Lung (tissue), 12 donors: ENCODE measurements around the gene TAF1D. TPM values are rescaled to one million over a fixed set of nuclear protein-coding genes. Genes with fewer than 3 reads are reported as not detected.

ENCODE experiments used
- ATAC-seq: fragments of 200-7000 bp; cut with Tn5 transposase; one replicate; pipeline ENCODE4 v1.9.1; 2020; ENCODE audit warnings: moderate number of reproducible peaks; ENCODE audit not compliant: insufficient read depth, low FRiP score
- DNase-seq, 3 donors: peaks; one replicate each; pipeline ENCODE4 v3.0.0-alpha.2; 2013 to 2017
- H3K27ac ChIP-seq, 2 donors: one replicate each; pipeline ENCODE4 v1.5.1; 2013; ENCODE audit warnings: mild to moderate bottlenecking in 2 of 2, moderate library complexity in 2 of 2, control low read depth in 1 of 2, inconsistent platforms in 1 of 2, low read depth in 1 of 2, low read length in 1 of 2
- H3K27me3 ChIP-seq, 3 donors: one replicate each; pipeline ENCODE4 v1.5.1; 2013; ENCODE audit warnings: low read length in 2 of 3; ENCODE audit not compliant: control insufficient read depth in 3 of 3, insufficient read depth in 3 of 3
- H3K36me3 ChIP-seq, 4 donors: one replicate each; pipeline ENCODE4 v1.5.1; 2013; ENCODE audit warnings: low read length in 4 of 4, mild to moderate bottlenecking in 1 of 4, moderate library complexity in 1 of 4; ENCODE audit not compliant: control insufficient read depth in 4 of 4, insufficient read depth in 4 of 4
- H3K4me1 ChIP-seq, 5 donors: one replicate each; pipeline ENCODE4 v1.5.1; 2013; ENCODE audit warnings: low read length in 5 of 5, mild to moderate bottlenecking in 2 of 5, moderate library complexity in 1 of 5; ENCODE audit not compliant: control insufficient read depth in 5 of 5, insufficient read depth in 5 of 5
- H3K4me3 ChIP-seq: one replicate; pipeline ENCODE4 v1.5.1; 2013; ENCODE audit warnings: mild to moderate bottlenecking, control low read depth, moderate library complexity
- H3K9ac ChIP-seq, 2 donors: one replicate each; pipeline ENCODE4 v1.5.1; 2013; ENCODE audit warnings: low read length in 2 of 2, control low read depth in 1 of 2; ENCODE audit not compliant: insufficient read depth in 1 of 2
- H3K9me3 ChIP-seq, 4 donors: one replicate each; pipeline ENCODE4 v1.5.1; 2013; ENCODE audit warnings: low read length in 3 of 4, mild to moderate bottlenecking in 1 of 4, moderate library complexity in 1 of 4; ENCODE audit not compliant: control insufficient read depth in 4 of 4, insufficient read depth in 3 of 4
- WGBS, 2 donors: extraction: QIAGEN DNeasy Blood & Tissue Kit; methylation state at CpG; one replicate each; pipeline ENCODE4 v1.1.7; 2013; 5-methylcytosine and 5-hydroxymethylcytosine counted together
- polyA plus RNA-seq, 2 donors: library from polyadenylated mRNA; stranded (reverse); fragments of 200-250 nt; gene quantifications; one replicate each; pipeline ENCODE4 v1.2.1, GENCODE V29; 2013
- total RNA-seq, 2 donors: library from RNA; depleted of rRNA in 1 of 2; stranded (reverse); fragments of >200 nt in 1 of 2; gene quantifications; one replicate each; pipeline ENCODE4 v1.2.1, GENCODE V29; 2014 to 2021
- TF ChIP-seq, protein P1 (sequence below): IDR thresholded peaks from 2 replicates; pipeline ENCODE4 v1.5.1; 2012; ENCODE audit warnings: mild to moderate bottlenecking; ENCODE audit errors: control extremely low read depth, extremely low read depth
- donor health status: control.
- donor health status: control.
- donor health status: Bipolar disorder and iron deficiency.
- donor health status: healthy.
- donor health status: DM: yes; HTN: yes; CAD: no.

TAF1D gene
- total and polyA plus RNA-seq, 4 donors: 58.1 to 315 (median 148) TPM

GRCh38 chr11:93773601-93774200, 32.4 kb upstream of the TAF1D start:
- Histone ChIP-seq H3K9ac (no peak overlapping the region), H3K9me3 (peaks cover 0 to 11% (median 0%) of the 10 kb centered on the region in 4 donors), H3K27me3 (no peaks in the 10 kb centered on the region), H3K27ac (no peak overlapping the region), H3K4me1 (no peaks in the 10 kb centered on the region), H3K4me3 (no peak overlapping the region), H3K36me3 (no peaks in the 10 kb centered on the region)
- DNase-seq: no peak
- no peak for ATAC-seq
- TF ChIP-seq, protein P1, sequence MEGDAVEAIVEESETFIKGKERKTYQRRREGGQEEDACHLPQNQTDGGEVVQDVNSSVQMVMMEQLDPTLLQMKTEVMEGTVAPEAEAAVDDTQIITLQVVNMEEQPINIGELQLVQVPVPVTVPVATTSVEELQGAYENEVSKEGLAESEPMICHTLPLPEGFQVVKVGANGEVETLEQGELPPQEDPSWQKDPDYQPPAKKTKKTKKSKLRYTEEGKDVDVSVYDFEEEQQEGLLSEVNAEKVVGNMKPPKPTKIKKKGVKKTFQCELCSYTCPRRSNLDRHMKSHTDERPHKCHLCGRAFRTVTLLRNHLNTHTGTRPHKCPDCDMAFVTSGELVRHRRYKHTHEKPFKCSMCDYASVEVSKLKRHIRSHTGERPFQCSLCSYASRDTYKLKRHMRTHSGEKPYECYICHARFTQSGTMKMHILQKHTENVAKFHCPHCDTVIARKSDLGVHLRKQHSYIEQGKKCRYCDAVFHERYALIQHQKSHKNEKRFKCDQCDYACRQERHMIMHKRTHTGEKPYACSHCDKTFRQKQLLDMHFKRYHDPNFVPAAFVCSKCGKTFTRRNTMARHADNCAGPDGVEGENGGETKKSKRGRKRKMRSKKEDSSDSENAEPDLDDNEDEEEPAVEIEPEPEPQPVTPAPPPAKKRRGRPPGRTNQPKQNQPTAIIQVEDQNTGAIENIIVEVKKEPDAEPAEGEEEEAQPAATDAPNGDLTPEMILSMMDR: no peak
- WGBS, 2 donors: 91 to 92% methylated on average over 10 of the region's 10 CpGs

GRCh38 chr11:93773045-93773477, 31.8 kb upstream of the TAF1D start:
- 96 to 97% methylated on average over 3 of the region's 3 CpGs for WGBS, 2 donors
- ATAC-seq (no peak), DNase-seq (no peak)

DNA sequence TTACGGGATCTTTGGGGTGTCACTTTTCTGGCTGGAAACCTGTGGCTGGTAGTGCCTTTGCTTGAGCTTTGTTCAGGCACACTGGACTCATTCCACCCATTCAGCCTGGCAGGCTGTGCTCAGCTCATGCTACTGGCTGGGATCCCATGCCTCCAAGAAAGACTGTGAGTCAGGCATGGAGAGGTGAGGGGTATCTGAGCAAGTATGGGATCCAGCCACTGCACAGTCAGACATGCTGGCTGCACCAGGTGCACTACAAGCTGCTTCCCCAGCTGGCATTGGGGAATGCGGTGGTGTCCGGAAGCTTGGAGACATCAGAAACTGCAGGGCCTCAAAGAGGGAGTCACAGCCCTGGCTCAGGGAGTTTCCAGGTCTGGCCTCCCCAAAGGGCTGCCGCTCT, 30.8 kb upstream of the TAF1D start:
- H3K27ac ChIP-seq: no peak overlapping the region
- TF ChIP-seq, protein P1: no peak
- no peak overlapping the region for H3K4me3 ChIP-seq
- no peak overlapping the region for H3K9ac ChIP-seq
- peaks cover 0 to 11% (median 0%) of the 10 kb centered on the region in 4 donors for H3K9me3 ChIP-seq
- DNase-seq (no peak), ATAC-seq (no peak)
- H3K27me3 ChIP-seq: no peaks in the 10 kb centered on the region
- WGBS, 2 donors: 96 to 98% methylated on average over 4 of the region's 4 CpGs
- no peaks in the 10 kb centered on the region for H3K4me1 ChIP-seq
- H3K36me3 ChIP-seq: no peaks in the 10 kb centered on the region

More at GRCh38 chr11:93773045-93773477, 31.8 kb upstream of the TAF1D start:
- H3K4me1 ChIP-seq: no peaks in the 10 kb centered on the region
- peaks cover 0 to 11% (median 0%) of the 10 kb centered on the region in 4 donors for H3K9me3 ChIP-seq
- no peak overlapping the region for H3K27ac ChIP-seq
- no peaks in the 10 kb centered on the region for H3K36me3 ChIP-seq
- H3K27me3 ChIP-seq: no peaks in the 10 kb centered on the region
- TF ChIP-seq, protein P1: no peak
- no peak overlapping the region for H3K9ac ChIP-seq
- H3K4me3 ChIP-seq: no peak overlapping the region

DNA sequence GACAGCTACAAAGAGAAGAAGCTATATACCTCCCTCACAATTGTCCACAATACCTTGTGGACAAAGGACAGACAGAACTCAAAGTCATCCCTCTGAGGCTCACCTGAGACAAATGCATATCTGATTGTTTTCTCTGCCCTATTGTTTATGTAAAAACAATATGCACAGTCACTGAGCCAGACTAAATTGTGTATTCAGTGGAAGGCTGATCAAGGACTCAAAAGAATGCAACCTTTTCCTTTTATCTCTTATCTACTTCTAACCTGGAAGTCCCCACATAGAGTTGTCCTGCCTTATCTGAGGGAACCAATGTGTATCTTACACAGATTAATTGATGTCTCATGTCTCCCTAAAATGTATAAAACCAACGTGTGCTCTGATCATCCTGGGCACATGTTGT, 28.9 kb upstream of the TAF1D start:
- Histone ChIP-seq H3K27ac (no peak overlapping the region), H3K9me3 (peaks cover 0 to 11% (median 0%) of the 10 kb centered on the region in 4 donors), H3K4me3 (no peak overlapping the region), H3K9ac (no peak overlapping the region), H3K27me3 (no peaks in the 10 kb centered on the region), H3K4me1 (peaks cover 0 to 3% (median 0%) of the 10 kb centered on the region in 5 donors), H3K36me3 (no peaks in the 10 kb centered on the region)
- DNase-seq: no peak
- TF ChIP-seq, protein P1: no peak
- no peak for ATAC-seq
- WGBS, 2 donors: 40 to 42% methylated on average over 1 of the region's 1 CpG
